Activated CD8-positive, alpha-beta memory T cell treated with anti-CD3 and anti-CD28 coated beads, Interleukin-2, amount 50 U/mL, for 24 hours (primary cell): ENCODE measurements around the gene ADAMTS19.

Source experiments
- DNase-seq: peaks from one replicate; pipeline ENCODE4 v3.0.0-alpha.2; 2020; ENCODE audit errors: extremely low read depth

The ADAMTS19 gene

DNA sequence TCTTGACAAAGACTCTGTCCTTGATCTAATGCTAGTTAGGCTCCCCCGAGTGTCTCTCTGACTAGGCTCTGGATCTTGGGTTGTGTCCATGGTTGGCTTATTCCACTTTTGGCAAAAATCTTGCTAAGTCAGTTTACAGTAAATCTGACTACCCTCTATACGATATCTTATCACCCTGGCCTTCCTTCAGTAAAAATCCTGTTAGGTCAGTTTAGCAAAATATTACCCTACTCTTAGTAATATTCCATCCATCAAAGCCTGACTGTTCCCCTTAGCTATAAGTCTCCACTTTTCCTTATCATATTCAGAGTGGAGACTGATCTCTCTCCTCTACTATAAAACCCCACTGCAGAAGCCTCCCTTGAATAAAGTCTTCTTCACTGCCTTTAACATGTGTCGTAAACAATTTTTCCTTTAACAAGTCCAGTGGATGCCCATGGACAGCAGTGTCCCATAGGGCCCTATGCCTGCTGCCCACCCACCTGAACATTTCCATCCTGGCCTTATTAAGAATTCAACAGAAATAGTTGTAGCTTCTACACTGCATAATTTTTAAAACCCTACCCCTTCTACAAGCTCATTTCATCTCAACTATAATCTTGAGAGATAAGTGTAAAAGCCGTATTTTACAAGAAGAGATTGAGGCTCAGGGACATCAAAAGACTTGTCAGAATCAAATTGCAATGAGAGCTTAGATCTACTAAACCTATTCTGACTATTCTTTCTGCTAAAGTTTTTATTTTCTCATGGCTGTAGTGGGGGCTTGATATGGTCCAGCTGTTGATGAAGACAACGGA is 310.1 kb downstream of the ADAMTS19 start:
- DNase-seq, result no peak

DNA sequence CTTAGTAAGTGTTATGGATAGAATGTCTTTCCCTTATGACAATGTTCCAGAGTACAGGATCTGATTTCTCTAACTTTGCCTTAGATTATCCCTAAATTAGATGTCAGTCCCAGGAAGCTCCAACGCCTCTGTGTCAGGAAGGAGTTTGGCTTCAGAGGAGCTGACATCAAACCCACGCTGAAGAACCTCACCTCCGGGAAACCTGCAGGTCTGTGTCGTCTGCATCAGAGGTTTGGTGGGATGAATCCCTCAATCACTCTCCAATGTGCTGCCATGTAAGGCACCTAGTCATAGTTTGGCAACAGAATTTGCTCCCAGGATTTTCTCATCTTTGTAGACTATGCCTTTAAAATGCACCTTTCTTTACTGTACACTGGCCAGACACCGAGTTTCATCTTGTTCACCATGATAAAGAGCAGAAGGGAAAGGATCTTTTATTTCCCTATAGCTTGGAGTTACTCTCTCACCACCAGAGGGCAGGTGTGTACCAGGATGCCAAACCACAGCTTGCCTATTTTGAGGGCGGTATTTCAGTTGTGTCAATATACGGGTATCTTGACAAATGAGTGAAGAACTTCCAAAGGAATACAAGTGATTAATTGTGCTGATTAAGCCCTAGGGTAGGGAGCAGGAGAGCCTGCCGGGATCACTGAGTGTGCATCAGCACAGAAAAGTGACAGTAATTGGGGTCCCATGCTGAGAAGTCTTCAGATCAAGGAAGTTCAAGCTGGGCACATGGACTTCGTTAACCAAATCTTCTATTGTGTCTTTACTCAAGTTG is 311.1 kb downstream of the ADAMTS19 start:
- peak; percentile 6 for DNase-seq

DNA sequence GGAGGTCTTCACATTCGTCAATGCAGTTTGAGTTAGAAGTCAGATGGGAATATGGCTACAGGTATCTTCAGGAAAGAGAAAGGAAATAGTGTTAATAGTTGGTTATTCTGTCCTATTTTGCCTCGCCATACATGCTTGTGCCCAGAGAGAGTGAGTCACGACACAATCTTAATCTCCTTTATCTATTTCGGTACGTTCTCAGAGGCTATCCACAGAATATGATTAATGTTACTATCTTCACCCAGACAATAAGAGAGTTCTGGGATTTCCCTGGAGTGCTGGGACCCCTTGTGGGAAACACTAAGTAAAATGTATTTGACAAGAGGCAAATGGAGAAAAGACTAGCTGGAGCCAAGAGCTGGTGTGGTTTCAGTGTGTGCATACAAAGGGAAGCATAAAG is 313.3 kb downstream of the ADAMTS19 start:
- DNase-seq, result no peak

DNA sequence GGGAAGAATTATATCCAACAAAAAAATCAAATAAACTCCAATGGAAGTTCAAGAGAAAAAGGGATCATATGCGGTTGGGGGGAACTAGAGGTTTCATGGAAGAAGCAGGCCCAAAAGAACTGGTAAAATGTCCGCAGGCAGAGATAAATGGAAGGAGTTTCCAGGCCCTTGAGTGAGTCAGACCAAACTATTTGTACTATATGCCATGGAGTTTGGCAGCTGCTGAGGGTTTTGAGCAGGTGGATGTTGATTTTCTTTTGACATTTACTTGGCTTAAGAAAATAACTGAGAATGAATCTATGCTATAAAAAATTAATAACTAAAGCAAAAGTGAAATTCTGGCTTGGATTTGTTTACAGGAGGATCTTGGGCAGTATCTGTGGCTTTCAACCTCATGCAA is 321.5 kb downstream of the ADAMTS19 start:
- no peak for DNase-seq
